NCI-H345 treated with DMSO at 0.1 percent for 48 hours (cell line): ENCODE results near the gene ABHD16B.

ENCODE experiments used
- DNase-seq: peaks from one replicate; lab custom pipeline; 2025; ENCODE audit not compliant: unreplicated experiment; lab: John Stamatoyannopoulos, UW

Gene ABHD16B

GRCh38 chr20:63894358-63895201 lies 33.3 kb downstream of the ABHD16B start, which contains the start of gene DNAJC5:
Gene DNAJC5 (plus strand): TSS chr20:63895126. CDS start chr20:63928346, 33,220 bp downstream.
- peak; percentile 94 for DNase-seq

GRCh38 chr20:63895202-63895951 lies 34.1 kb downstream of the ABHD16B start:
- no peak for DNase-seq

- no peak for DNase-seq
These were observed 34.6 kb downstream of the ABHD16B start for GRCh38 chr20:63895952-63896263.

- peak; percentile 36 for DNase-seq
These were observed 35.2 kb downstream of the ABHD16B start for GRCh38 chr20:63896264-63897105.

- DNase-seq: no peak
These were observed 36.8 kb downstream of the ABHD16B start for GRCh38 chr20:63897978-63898561.

- no peak for DNase-seq
These were observed 37.7 kb downstream of the ABHD16B start for GRCh38 chr20:63898882-63899558.

- DNase-seq: no peak
These were observed 39.1 kb downstream of the ABHD16B start for GRCh38 chr20:63900413-63900812.

GRCh38 chr20:63903796-63904561 lies 42.7 kb downstream of the ABHD16B start:
- DNase-seq: no peak

- no peak for DNase-seq
These were observed 46.8 kb downstream of the ABHD16B start for GRCh38 chr20:63908008-63908682.

- DNase-seq: no peak
These were observed 49.9 kb downstream of the ABHD16B start for GRCh38 chr20:63911176-63911575.
